ENCODE measurements around the gene MNT.

The MNT gene

GRCh38 chr17:2410951-2411350 is 10.1 kb upstream of the MNT start:
- H3K4me3 ChIP-seq (replicated peaks; ENCODE audit: insufficient read depth, low read length), result no peak overlapping the region
- no peaks in the 10 kb centered on the region for H3K27me3 ChIP-seq (ENCODE audit: insufficient read depth, poor library complexity, severe bottlenecking)
- no peak for TF ChIP-seq POLR2AphosphoS5 (IDR thresholded peaks at IDR 0.05; ENCODE audit: low read depth)
- TF ChIP-seq SPI1 (IDR thresholded peaks at IDR 0.05; ENCODE audit: borderline replicate concordance, low read depth), result no peak
- TF ChIP-seq GABPA (IDR thresholded peaks at IDR 0.05; ENCODE audit: low read depth), result no peak
- TF ChIP-seq REST (IDR thresholded peaks at IDR 0.05; ENCODE audit: insufficient replicate concordance, low read depth), result no peak
- TF ChIP-seq CTCF (IDR thresholded peaks at IDR 0.05; ENCODE audit: insufficient read depth, low read length), result no peak
- no peak overlapping the region for H3K27ac ChIP-seq (replicated peaks)
- DNase-seq (ENCODE audit: low read depth in 1 of 2, low spot score in 1 of 2), result no peak

- Histone ChIP-seq H3K27me3 (ENCODE audit: insufficient read depth, poor library complexity, severe bottlenecking) (no peaks in the 10 kb centered on the region), H3K27ac (replicated peaks) (no peak overlapping the region), H3K4me3 (replicated peaks; ENCODE audit: insufficient read depth, low read length) (no peak overlapping the region)
- DNase-seq (ENCODE audit: low read depth in 1 of 2, low spot score in 1 of 2), result no peak
- TF ChIP-seq POLR2AphosphoS5 (IDR thresholded peaks at IDR 0.05; ENCODE audit: low read depth), result no peak
- TF ChIP-seq CTCF (IDR thresholded peaks at IDR 0.05; ENCODE audit: insufficient read depth, low read length), result no peak
- TF ChIP-seq REST (IDR thresholded peaks at IDR 0.05; ENCODE audit: insufficient replicate concordance, low read depth), result no peak
- TF ChIP-seq SPI1 (IDR thresholded peaks at IDR 0.05; ENCODE audit: borderline replicate concordance, low read depth), result no peak
- no peak for TF ChIP-seq GABPA (IDR thresholded peaks at IDR 0.05; ENCODE audit: low read depth)
These were observed 6.3 kb upstream of the MNT start for GRCh38 chr17:2406903-2407790.

GRCh38 chr17:2406271-2406902 is 5.5 kb upstream of the MNT start:
- Histone ChIP-seq H3K4me3 (replicated peaks; ENCODE audit: insufficient read depth, low read length) (no peak overlapping the region), H3K27ac (replicated peaks) (no peak overlapping the region), H3K27me3 (ENCODE audit: insufficient read depth, poor library complexity, severe bottlenecking) (no peaks in the 10 kb centered on the region)
- TF ChIP-seq GABPA (IDR thresholded peaks at IDR 0.05; ENCODE audit: low read depth) (no peak), CTCF (IDR thresholded peaks at IDR 0.05; ENCODE audit: insufficient read depth, low read length) (no peak), POLR2AphosphoS5 (IDR thresholded peaks at IDR 0.05; ENCODE audit: low read depth) (no peak), SPI1 (IDR thresholded peaks at IDR 0.05; ENCODE audit: borderline replicate concordance, low read depth) (no peak), REST (IDR thresholded peaks at IDR 0.05; ENCODE audit: insufficient replicate concordance, low read depth) (no peak)
- DNase-seq (ENCODE audit: low read depth in 1 of 2, low spot score in 1 of 2), result no peak
